GM23338 (cell line): ENCODE data around the gene APCDD1L.

Experiments used
- CREB1 ChIP-seq: fragments of 250-450 bp; sonication (Bioruptor Pico); IDR thresholded peaks from 2 replicates; pipeline ENCODE4 v1.5.0; 2020; ENCODE audit warnings: low read depth, mild to moderate bottlenecking, moderate library complexity
- CTCF ChIP-seq, 2 experiments: fragments of 200-600 bp in 1 of 2; sonication (generic) in 1 of 2; conservative IDR thresholded peaks; 2 replicates each; pipeline versions ENCODE4 v1.5.1 to v1.6.1; 2016 to 2017; ENCODE audit warnings: antibody characterized with exemption in 2 of 2, low read depth in 2 of 2, mild to moderate bottlenecking in 2 of 2, moderate library complexity in 1 of 2
- ETS1 ChIP-seq: IDR thresholded peaks from 2 replicates; pipeline ENCODE4 v1.6.1; 2016; ENCODE audit warnings: antibody characterized with exemption
- EZH2 ChIP-seq: fragments of 200-600 bp; sonication (generic); IDR thresholded peaks from one replicate; pipeline ENCODE4 v1.8.0; 2017; ENCODE audit warnings: antibody characterized with exemption, mild to moderate bottlenecking, low read depth; ENCODE audit not compliant: unreplicated experiment
- EZH2phosphoT487 ChIP-seq: fragments of 200-600 bp; sonication (generic); IDR thresholded peaks from one replicate; pipeline ENCODE4 v1.8.1; 2018; ENCODE audit warnings: antibody characterized with exemption; ENCODE audit not compliant: unreplicated experiment
- JUNB ChIP-seq: IDR thresholded peaks from one replicate; pipeline ENCODE4 v1.6.1; 2016; ENCODE audit warnings: antibody characterized with exemption; ENCODE audit not compliant: unreplicated experiment
- NANOG ChIP-seq: IDR thresholded peaks from 2 replicates; pipeline ENCODE4 v1.6.1; 2016; ENCODE audit warnings: antibody characterized with exemption, borderline replicate concordance
- POLR2AphosphoS5 ChIP-seq: IDR thresholded peaks from 2 replicates; pipeline ENCODE4 v1.6.1; 2016; ENCODE audit warnings: antibody characterized with exemption, low read depth
- STAT1 ChIP-seq: IDR thresholded peaks from one replicate; pipeline ENCODE4 v1.6.1; 2016; ENCODE audit warnings: antibody characterized with exemption; ENCODE audit not compliant: unreplicated experiment
- ZNF114 ChIP-seq: fragments of 250-450 bp; sonication (Bioruptor Pico); IDR thresholded peaks from 2 replicates; pipeline ENCODE4 v1.5.0; 2020; ENCODE audit warnings: mild to moderate bottlenecking, moderate library complexity
- ZNF331 ChIP-seq: fragments of 250-450 bp; sonication (Bioruptor Pico); IDR thresholded peaks from 2 replicates; pipeline ENCODE4 v1.5.0; 2020; ENCODE audit warnings: low read depth, mild to moderate bottlenecking, moderate library complexity
- TF ChIP-seq, protein P1 (sequence below): IDR thresholded peaks from one replicate; pipeline ENCODE4 v1.6.1; 2018; ENCODE audit warnings: antibody characterized with exemption; ENCODE audit not compliant: unreplicated experiment

DNA sequence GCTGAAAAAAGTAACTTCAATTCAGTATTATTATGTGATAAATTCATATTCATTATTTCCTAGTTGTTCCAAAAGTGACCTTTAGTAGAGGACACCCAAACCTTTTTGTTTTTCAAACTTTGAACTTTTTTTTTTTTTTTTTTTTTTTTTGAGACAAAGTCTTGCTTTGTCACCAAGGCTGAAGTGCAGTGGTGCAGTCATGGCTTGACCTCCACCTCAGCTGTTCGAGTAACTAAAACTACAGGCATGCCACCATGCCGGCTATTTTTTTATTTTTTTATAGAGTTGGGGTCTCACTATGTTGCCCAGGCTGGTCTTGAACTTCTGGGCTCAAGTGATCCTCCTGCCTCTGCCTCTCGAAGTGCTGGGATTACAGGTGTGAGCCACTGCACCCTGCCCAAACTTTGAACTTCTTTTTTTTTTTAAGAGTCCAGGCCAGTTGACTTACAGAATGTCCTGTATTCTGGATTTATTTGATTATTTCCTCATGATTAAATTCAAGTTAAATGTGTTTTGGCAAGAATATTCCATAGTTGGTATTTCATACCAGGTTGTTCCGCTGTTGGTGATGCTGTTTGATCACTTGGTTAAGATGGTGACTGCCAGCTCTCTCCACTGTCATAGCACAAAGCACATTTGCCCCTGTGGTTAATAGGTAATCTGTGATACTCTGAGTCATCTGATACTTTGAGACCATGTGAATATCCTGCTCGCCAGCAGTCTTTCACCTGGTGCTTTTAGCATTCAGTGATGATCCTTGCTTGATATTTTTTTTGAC is 78.1 kb downstream of the APCDD1L start:
- no peak for TF ChIP-seq CTCF (conservative IDR thresholded peaks at IDR 0.05; ENCODE audit: low read depth in 2 of 2)
- TF ChIP-seq STAT1: no peak
- TF ChIP-seq ZNF114 (CRISPR knock-in tag): no peak
- TF ChIP-seq, protein P1, sequence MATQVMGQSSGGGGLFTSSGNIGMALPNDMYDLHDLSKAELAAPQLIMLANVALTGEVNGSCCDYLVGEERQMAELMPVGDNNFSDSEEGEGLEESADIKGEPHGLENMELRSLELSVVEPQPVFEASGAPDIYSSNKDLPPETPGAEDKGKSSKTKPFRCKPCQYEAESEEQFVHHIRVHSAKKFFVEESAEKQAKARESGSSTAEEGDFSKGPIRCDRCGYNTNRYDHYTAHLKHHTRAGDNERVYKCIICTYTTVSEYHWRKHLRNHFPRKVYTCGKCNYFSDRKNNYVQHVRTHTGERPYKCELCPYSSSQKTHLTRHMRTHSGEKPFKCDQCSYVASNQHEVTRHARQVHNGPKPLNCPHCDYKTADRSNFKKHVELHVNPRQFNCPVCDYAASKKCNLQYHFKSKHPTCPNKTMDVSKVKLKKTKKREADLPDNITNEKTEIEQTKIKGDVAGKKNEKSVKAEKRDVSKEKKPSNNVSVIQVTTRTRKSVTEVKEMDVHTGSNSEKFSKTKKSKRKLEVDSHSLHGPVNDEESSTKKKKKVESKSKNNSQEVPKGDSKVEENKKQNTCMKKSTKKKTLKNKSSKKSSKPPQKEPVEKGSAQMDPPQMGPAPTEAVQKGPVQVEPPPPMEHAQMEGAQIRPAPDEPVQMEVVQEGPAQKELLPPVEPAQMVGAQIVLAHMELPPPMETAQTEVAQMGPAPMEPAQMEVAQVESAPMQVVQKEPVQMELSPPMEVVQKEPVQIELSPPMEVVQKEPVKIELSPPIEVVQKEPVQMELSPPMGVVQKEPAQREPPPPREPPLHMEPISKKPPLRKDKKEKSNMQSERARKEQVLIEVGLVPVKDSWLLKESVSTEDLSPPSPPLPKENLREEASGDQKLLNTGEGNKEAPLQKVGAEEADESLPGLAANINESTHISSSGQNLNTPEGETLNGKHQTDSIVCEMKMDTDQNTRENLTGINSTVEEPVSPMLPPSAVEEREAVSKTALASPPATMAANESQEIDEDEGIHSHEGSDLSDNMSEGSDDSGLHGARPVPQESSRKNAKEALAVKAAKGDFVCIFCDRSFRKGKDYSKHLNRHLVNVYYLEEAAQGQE: no peak
- TF ChIP-seq CREB1 (CRISPR knock-in tag): no peak
- TF ChIP-seq ZNF331 (CRISPR knock-in tag): no peak
- TF ChIP-seq EZH2phosphoT487: no peak
- TF ChIP-seq EZH2: no peak
- TF ChIP-seq POLR2AphosphoS5: no peak
- TF ChIP-seq JUNB: no peak
- TF ChIP-seq ETS1: no peak
- no peak for TF ChIP-seq NANOG
